Prostate gland (tissue), 2 donors: ENCODE results near the gene KRTAP4-11.

Experiments used
- POLR2A ChIP-seq: fragments of 450-650 bp; IDR thresholded peaks from one replicate; pipeline ENCODE4 v1.6.1; 2016; ENCODE audit warnings: antibody characterized with exemption, mild to moderate bottlenecking
- POLR2AphosphoS5 ChIP-seq: sonication (generic); formaldehyde crosslinking; IDR thresholded peaks from one replicate; pipeline ENCODE4 v1.6.1; 2017; ENCODE audit warnings: antibody characterized with exemption
- TF ChIP-seq, protein P1 (sequence below), 4 experiments: fragments of 200-600 bp in 2 of 4; fragments of 450-650 bp in 2 of 4; sonication (generic) in 2 of 4; IDR thresholded peaks; 1 replicate in 3 of 4; 2 replicates in 1 of 4; pipeline ENCODE4 v1.5.1; 2016 to 2019; ENCODE audit warnings: antibody characterized with exemption in 4 of 4, mild to moderate bottlenecking in 2 of 4, moderate library complexity in 2 of 4

DNA sequence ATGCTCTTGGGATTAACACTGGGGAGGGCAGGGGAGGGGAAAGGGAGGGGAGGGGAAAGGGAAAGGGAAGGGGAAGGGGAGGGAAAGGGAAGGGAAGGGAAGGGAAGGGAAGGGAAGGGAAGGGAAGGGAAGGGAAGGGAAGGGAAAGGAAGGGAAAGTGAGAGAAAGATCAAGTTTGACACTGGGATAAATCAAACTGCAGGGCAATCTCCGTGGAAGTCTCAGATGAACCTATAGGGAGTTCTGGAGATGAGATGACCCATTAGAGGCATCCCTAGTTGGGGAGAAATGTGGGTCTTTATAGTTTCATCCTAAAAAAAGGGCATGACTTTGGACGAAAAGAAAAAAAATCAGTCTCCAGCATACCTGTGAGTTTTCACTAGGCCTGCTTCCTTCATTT lies 3.6 kb upstream of the KRTAP4-11 start:
- TF ChIP-seq, protein P1, sequence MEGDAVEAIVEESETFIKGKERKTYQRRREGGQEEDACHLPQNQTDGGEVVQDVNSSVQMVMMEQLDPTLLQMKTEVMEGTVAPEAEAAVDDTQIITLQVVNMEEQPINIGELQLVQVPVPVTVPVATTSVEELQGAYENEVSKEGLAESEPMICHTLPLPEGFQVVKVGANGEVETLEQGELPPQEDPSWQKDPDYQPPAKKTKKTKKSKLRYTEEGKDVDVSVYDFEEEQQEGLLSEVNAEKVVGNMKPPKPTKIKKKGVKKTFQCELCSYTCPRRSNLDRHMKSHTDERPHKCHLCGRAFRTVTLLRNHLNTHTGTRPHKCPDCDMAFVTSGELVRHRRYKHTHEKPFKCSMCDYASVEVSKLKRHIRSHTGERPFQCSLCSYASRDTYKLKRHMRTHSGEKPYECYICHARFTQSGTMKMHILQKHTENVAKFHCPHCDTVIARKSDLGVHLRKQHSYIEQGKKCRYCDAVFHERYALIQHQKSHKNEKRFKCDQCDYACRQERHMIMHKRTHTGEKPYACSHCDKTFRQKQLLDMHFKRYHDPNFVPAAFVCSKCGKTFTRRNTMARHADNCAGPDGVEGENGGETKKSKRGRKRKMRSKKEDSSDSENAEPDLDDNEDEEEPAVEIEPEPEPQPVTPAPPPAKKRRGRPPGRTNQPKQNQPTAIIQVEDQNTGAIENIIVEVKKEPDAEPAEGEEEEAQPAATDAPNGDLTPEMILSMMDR (IDR thresholded peaks at IDR 0.05), result no peak
- no peak for TF ChIP-seq POLR2AphosphoS5
- TF ChIP-seq POLR2A, result no peak
